Activated CD4-positive, alpha-beta T cell treated with anti-CD3 and anti-CD28 coated beads, Interleukin-2, amount 50 U/mL, for 48 hours (primary cell): ENCODE measurements around the gene OR1Q1.
"Not testable (repeated sequence)": the region's sequence is repeated elsewhere in the genome, so short reads cannot be mapped to it uniquely, and the experiment has no call there.

Experiments
- DNase-seq, 2 experiments: peaks; one replicate each; pipeline ENCODE4 v3.0.0-alpha.2; 2020

OR1Q1 gene

GRCh38 chr9:122614362-122614761, at the start of gene OR1Q1:
OR1Q1 (plus strand) TSS chr9:122614738; CDS start chr9:122614738, 0 bp downstream.
- no peak for DNase-seq

- no peak for DNase-seq
Observed at GRCh38 chr9:122567901-122568300, 46.6 kb upstream of the OR1Q1 start.

DNA sequence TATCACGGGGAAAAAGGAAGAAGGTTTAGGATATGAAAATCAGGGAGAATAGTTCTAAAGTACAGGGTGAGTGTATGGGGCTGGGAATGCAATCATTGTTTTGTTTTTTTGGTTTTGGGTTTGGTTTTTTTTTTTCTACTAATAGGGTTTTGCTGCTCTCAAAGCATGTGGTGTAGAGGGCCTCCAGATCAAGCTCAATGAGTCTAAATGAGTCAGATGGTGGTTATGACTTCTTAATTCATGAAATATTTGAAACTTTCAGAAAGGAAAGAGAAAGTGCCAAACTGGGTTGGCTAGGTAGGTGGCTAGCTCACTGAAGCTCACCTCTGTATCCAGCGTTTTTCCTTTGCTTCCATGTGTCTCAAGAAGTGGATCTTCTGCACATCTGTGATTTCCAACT, 42.1 kb upstream of the OR1Q1 start:
- DNase-seq, result no peak

DNA sequence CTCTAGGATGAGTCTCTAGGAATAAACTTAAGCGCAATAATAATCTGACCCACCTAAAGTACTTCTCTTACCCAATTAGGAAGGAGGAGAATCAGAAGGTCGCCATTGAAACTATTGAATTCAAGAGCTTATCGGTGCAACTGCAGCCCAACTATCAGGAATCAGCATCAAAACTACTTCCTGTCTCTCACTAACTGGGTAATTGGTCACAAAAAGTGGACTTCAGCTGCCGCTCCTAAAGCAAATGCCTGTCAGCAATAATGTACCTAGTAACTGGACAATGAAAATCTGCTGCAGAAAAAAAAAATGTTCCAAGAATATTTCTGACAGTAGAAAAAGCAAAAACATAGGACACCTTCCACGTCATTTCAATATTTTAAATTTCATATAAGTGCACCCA, 34.7 kb upstream of the OR1Q1 start:
- DNase-seq, result no peak

DNA sequence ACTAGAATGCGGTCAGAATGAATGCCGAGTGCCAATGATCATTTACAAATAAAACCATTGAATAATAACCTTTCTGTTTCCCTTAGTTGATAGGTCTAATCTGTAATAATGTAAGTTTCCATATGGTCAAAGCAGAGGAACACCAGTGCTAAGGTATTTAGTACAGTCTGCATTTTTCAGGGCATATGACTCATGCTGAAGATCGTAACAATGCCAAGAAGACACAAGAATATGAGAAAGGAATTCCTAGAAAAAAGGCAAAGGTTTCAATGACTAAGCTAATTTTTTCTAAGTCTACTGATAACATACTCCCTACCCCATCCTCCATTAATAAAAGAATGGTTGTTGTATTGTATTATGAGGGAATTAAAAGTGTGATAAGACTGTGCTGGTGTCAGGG, 34.2 kb upstream of the OR1Q1 start:
- no peak for DNase-seq

GRCh38 chr9:122583284-122583683, 31.3 kb upstream of the OR1Q1 start, which contains the start of gene OR1L8:
OR1L8 (minus strand) TSS chr9:122583384; CDS start chr9:122568477, 14,907 bp downstream.
- not testable (repeated sequence) for DNase-seq

GRCh38 chr9:122605691-122606090, 8.8 kb upstream of the OR1Q1 start:
- no peak for DNase-seq

DNA sequence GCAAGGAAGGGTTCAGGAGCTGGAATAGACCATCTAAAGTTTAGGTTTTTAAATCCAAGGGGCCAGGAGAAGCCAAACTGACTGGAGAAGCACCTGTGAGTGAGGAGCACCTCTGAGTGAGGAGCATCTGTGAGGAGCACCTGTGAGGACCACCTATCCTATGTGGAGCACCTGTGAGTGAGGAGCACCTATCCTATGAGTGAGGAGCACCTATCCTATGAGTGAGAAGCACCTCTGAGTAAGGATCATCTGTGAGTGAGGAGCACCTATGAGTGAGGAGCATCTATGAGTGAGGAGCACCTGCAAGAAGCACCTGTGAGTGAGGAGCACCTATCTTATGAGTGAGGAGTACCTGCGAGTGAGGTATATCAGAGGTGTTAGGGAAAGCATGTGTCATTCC, 8.0 kb upstream of the OR1Q1 start:
- DNase-seq, result no peak

DNA sequence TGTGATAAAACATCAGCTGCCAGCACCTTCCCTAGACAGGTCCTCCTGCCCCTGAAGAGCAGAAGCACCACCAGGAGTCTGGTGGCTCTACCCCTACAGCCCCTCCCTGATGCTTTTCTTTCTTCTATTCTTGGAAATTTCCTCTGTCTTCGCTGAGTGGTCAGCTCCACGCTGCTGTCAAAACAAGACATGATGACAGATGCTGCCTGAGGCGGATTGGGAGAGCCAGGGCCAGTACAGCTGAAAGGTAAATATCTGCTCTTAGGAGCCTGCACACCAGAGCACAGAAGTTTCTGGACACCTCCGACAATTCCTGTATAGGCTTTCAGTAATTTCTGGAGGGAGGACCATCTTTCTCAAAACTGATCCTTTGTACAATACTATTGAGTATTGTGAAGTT, 4.7 kb upstream of the OR1Q1 start:
- no peak for DNase-seq

DNA sequence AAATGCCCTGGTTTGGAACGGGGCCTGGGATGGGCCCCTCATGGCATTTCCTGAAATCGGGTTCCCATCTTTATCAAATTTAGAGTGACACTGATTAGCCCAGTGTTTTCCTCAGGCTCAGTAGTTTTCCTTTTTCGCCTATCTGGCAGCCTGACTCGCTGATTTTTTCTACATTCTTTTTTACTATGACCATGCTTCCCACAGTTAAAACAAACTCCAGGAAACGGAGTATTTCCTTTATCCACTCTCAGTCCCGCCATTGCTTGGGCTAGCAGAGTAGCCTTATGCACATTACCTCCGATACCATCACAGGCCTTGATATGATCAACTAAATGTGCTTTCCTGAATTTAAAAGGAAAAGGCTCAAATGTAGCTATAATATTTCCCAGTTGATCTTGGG, 5.5 kb downstream of the OR1Q1 start:
- no peak for DNase-seq

DNA sequence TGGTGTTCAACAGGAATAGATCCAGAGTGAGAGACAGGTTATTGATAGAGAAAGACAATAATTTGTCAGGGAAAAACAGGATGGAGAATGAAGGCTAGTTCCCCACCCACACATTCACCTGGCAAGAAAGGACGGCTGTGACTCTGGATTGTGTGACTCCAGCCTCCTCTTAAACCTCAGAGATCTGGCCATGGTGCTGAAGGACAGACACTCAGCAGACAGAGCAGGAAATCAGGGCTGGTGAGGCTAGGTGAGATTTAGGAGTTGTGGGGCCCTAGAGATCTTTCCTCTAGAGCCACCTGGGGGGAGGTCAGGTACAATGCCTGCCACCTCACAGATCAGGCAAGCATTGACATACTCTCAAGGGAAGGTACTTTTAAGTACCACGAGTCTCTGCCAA, 27.7 kb downstream of the OR1Q1 start:
- no peak for DNase-seq

GRCh38 chr9:122656378-122656777, 41.8 kb downstream of the OR1Q1 start:
- no peak for DNase-seq

DNA sequence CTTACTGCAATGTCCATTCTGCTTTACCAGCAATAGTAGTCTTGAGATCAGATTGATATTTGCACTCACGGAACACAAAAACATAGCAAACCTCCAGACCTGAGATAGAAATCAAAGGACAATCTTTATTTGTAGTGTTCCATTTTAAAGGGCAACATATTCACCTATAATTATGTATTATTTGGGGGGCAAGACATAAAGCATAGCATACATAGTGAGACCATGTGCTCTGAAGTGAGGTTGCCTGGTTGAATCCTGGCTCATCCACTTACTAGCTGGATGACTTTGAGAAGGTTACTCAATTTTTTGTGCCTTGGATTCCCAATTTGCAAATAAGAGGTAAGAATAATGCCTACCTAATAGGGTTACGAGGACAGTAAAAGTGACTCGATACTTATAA, 43.0 kb downstream of the OR1Q1 start, which contains the start of gene OR1B1:
TSS of gene OR1B1 (minus strand) at position 101 of the 400 bp plus-strand sequence.
- DNase-seq, result no peak

DNA sequence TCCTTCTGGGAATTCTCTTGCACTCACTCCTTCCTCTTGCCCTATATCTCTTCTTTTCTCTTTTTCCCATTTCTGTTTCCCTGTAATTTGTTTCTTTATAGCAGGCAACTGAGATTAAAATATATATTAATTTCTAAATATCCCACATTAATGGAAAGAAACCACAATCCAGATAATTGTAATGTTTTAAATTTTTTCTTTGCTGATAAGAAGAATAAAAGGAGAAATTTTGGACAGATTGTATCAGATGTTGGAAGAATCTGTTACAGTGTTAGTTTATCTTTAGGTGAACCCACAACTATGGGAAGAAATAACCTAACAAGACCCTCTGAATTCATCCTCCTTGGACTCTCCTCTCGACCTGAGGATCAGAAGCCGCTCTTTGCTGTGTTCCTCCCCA, 46.9 kb downstream of the OR1Q1 start, which contains the start of gene OR1L1:
TSS of gene OR1L1 (plus strand) at position 301 of the 400 bp plus-strand sequence. CDS start at position 301, 0 bp downstream.
- no peak for DNase-seq
